Transverse colon (tissue), 4 donors: ENCODE measurements around the gene PCDHB4. TPM values are rescaled to one million over a fixed set of nuclear protein-coding genes. Genes with fewer than 3 reads are reported as not detected.
A peak's percentile ranks its signal among the peaks of the same experiment; 100 is the strongest.
"Not testable (repeated sequence)": the region's sequence is repeated elsewhere in the genome, so short reads cannot be mapped to it uniquely, and the experiment has no call there.

Source experiments
- DNase-seq: peaks from one replicate; pipeline ENCODE4 v3.0.0-alpha.2; 2019
- H3K27ac ChIP-seq, 4 donors: fragments of 200-600 bp; sonication (generic); 2 replicates each; pipeline ENCODE4 v1.5.1; 2016 to 2018; ENCODE audit warnings: inconsistent platforms in 4 of 4
- H3K27me3 ChIP-seq: fragments of 200-600 bp; sonication (generic); 2 replicates; pipeline ENCODE4 v1.5.1; 2017; ENCODE audit warnings: inconsistent platforms
- H3K36me3 ChIP-seq, 4 donors: fragments of 200-600 bp; sonication (generic); 2 replicates each; pipeline ENCODE4 v1.5.1; 2017 to 2019; ENCODE audit warnings: inconsistent platforms in 4 of 4
- H3K4me1 ChIP-seq, 4 donors: fragments of 200-600 bp; sonication (generic); 2 replicates each; pipeline ENCODE4 v1.5.1; 2017 to 2020; ENCODE audit warnings: inconsistent platforms in 4 of 4
- H3K4me3 ChIP-seq, 4 donors: fragments of 200-600 bp; sonication (generic); 1 replicate in 1 of 4; 2 replicates in 3 of 4; pipeline versions ENCODE4 v1.5.1 to v1.6.1; 2017 to 2019; ENCODE audit warnings: inconsistent platforms in 4 of 4
- H3K9me3 ChIP-seq, 2 donors: fragments of 200-600 bp; sonication (generic); 2 replicates each; pipeline ENCODE4 v1.5.1; 2017 to 2019; ENCODE audit warnings: inconsistent platforms in 2 of 2
- EP300 ChIP-seq: sonication (generic); formaldehyde crosslinking; IDR thresholded peaks from one replicate; pipeline ENCODE4 v1.6.1; 2017; ENCODE audit warnings: antibody characterized with exemption, low read depth
- POLR2A ChIP-seq: fragments of 450-650 bp; IDR thresholded peaks from one replicate; pipeline ENCODE4 v1.6.1; 2016; ENCODE audit warnings: antibody characterized with exemption, mild to moderate bottlenecking, moderate library complexity
- POLR2AphosphoS5 ChIP-seq, 3 donors: sonication (generic); formaldehyde crosslinking; IDR thresholded peaks; one replicate each; pipeline ENCODE4 v1.6.1; 2016; ENCODE audit warnings: antibody characterized with exemption in 3 of 3
- WGBS, 2 donors: methylation state at CpG; one replicate each; pipeline ENCODE4 v1.1.5; 2018; ENCODE audit warnings: low coverage in 1 of 2; 5-methylcytosine and 5-hydroxymethylcytosine counted together
- in situ Hi-C, 4 donors: fragments of 200-750 bp; cut with MboI; loops; one replicate each; pipeline versions ENCODE4 v1.15.0 to v1.15.1; 2017; ENCODE audit warnings: low sequenced_read_pairs in 3 of 4, low pct_ligation_motif_present in 1 of 4, low pct_unique_long_range_greater_than_20kb in 1 of 4
- intact Hi-C: fragments of 100-400 bp; cut with DNase I; formaldehyde crosslinking; loops from one replicate; pipeline ENCODE4 v1.15.1; 2023; ENCODE audit warnings: low total_unique reads
- total RNA-seq, 4 donors: library from RNA; depleted of rRNA; stranded (reverse); fragments of >200 nt; gene quantifications; one replicate each; pipeline ENCODE4 v1.1.0, GENCODE V29; 2016
- TF ChIP-seq, protein P1 (sequence below), 5 experiments: fragments of 200-600 bp in 3 of 5; fragments of 450-650 bp in 2 of 5; sonication (generic) in 3 of 5; IDR thresholded peaks; 1 replicate in 2 of 5; 2 replicates in 3 of 5; pipeline ENCODE4 v1.5.1; 2016 to 2017; ENCODE audit warnings: antibody characterized with exemption in 5 of 5, inconsistent platforms in 3 of 5, mild to moderate bottlenecking in 2 of 5, moderate library complexity in 1 of 5

The PCDHB4 gene
- total RNA-seq, 4 donors from 2014 or later = 0.68 to 2.2 (median 0.77) TPM

DNA sequence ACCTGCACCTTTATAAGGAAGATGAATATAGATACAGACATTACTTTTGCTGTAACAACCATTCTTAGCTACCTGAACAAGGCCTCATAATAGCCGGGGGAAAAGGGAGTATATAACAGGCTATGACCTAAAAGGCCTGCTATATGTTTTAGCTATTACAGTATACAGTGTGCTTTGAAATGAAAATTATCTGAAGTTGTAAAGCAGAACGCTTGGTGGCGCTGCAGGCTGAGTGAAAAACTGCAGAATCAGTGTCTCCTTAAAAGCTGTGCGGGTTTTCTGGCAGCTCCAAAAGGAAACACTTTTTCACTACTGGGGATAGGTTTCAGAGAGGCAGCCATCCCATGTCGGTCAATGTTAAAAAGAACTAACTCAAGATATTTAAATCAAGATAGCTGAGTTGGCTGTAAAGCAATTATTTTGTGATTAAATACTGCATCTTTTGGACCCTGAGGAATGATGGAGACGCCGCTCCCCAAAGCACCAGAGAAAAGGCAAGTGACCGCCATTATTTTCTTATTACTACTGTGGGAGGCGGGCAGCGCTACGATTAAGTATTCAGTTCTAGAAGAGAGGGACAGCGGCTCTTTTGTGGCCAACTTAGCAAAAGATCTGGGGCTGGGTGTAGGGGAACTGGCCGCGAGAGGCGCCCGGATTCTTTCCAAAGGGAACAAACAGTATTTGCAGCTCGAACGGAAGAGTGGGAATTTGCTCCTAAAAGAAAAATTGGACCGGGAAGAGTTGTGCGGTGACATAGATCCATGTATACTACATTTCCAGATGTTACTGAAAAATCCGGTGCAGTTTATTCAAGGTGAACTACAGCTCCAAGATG is 34.1 kb downstream of the PCDHB4 start:
- no peak for DNase-seq
- Histone ChIP-seq H3K27ac (no peak overlapping the region), H3K9me3 (peaks cover 14 to 37% of the 10 kb centered on the region in 2 donors), H3K4me1 (no peaks in the 10 kb centered on the region), H3K36me3 (no peaks in the 10 kb centered on the region), H3K27me3 (no peaks in the 10 kb centered on the region), H3K4me3 (no peak overlapping the region)
- intact Hi-C loops (no loop called here), in situ Hi-C loops (no loop called here)
- 51 to 59% methylated on average over 14 to 21 of the region's 21 CpGs for WGBS, 2 donors
- TF ChIP-seq EP300 = no peak
- TF ChIP-seq, protein P1, sequence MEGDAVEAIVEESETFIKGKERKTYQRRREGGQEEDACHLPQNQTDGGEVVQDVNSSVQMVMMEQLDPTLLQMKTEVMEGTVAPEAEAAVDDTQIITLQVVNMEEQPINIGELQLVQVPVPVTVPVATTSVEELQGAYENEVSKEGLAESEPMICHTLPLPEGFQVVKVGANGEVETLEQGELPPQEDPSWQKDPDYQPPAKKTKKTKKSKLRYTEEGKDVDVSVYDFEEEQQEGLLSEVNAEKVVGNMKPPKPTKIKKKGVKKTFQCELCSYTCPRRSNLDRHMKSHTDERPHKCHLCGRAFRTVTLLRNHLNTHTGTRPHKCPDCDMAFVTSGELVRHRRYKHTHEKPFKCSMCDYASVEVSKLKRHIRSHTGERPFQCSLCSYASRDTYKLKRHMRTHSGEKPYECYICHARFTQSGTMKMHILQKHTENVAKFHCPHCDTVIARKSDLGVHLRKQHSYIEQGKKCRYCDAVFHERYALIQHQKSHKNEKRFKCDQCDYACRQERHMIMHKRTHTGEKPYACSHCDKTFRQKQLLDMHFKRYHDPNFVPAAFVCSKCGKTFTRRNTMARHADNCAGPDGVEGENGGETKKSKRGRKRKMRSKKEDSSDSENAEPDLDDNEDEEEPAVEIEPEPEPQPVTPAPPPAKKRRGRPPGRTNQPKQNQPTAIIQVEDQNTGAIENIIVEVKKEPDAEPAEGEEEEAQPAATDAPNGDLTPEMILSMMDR (IDR thresholded peaks at IDR 0.05) = no peak
- TF ChIP-seq POLR2AphosphoS5 (IDR thresholded peaks at IDR 0.05) = no peak
- TF ChIP-seq POLR2A = no peak

DNA sequence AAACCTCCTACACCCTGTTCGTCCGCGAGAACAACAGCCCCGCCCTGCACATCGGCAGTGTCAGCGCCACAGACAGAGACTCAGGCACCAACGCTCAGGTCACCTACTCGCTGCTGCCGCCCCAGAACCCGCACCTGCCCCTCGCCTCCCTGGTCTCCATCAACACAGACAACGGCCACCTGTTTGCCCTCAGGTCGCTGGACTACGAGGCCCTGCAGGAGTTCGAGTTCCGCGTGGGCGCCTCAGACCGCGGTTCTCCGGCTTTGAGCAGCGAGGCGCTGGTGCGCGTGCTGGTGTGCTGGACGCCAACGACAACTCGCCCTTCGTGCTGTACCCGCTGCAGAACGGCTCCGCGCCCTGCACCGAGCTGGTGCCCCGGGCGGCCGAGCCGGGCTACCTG is 35.7 kb downstream of the PCDHB4 start:
- H3K9me3 ChIP-seq = peaks cover 12 to 30% of the 10 kb centered on the region in 2 donors
- WGBS, 2 donors = 75% methylated on average over 25 of the region's 38 CpGs; no CpG with 5 or more reads in 1 of the 2 donors

DNA sequence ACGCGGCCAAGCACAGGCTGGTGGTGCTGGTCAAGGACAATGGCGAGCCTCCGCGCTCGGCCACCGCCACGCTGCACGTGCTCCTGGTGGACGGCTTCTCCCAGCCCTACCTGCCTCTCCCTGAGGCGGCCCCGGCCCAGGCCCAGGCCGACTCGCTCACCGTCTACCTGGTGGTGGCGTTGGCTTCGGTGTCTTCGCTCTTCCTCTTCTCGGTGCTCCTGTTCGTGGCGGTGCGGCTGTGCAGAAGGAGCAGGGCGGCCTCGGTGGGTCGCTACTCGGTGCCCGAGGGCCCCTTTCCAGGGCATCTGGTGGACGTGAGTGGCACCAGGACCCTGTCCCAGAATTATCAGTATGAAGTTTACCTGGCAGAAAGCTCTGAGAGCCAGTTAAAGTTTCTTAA is 36.3 kb downstream of the PCDHB4 start:
- H3K27ac ChIP-seq, intact Hi-C loops, H3K36me3 ChIP-seq, DNase-seq, H3K4me3 ChIP-seq, in situ Hi-C loops, H3K4me1 ChIP-seq, H3K27me3 ChIP-seq: not testable (repeated sequence)
- peaks cover 12 to 31% of the 10 kb centered on the region in 2 donors for H3K9me3 ChIP-seq
- 69% methylated on average over 8 of the region's 28 CpGs; no CpG with 5 or more reads in 1 of the 2 donors for WGBS, 2 donors

More for the DNA sequence above, 35.7 kb downstream of the PCDHB4 start:
- H3K36me3 ChIP-seq, DNase-seq, H3K4me1 ChIP-seq, H3K27ac ChIP-seq, H3K4me3 ChIP-seq, H3K27me3 ChIP-seq, in situ Hi-C loops, intact Hi-C loops: not testable (repeated sequence)

DNA sequence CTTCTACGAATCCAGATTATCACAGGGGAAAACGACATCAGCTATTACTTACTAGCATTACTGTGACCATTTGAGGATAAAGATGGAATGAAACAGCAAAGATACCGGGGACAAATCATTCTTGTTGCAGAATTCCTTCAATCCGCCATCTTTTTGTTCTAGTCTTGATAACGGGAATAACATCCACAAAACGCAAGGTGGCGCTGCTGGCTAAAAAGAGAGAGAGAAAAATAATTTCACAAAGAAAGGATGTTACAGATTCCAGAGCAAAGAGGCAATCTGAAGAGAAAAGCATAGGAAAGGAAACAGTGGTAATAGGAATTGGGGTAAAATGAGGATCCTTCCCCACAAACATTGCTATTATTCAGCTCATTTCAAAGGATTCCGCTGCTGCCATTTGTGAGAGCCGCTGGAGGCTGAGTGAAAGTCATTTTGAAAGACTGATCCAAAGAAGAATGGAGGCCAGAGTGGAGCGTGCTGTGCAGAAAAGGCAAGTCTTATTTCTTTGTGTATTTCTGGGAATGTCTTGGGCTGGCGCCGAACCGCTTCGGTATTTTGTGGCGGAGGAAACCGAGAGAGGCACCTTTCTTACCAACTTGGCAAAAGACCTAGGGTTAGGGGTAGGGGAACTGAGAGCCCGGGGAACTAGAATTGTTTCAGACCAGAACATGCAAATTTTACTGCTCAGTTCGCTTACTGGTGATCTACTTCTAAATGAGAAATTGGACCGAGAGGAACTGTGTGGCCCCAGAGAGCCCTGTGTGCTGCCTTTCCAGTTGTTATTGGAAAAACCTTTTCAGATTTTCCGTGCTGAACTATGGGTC is 51.0 kb downstream of the PCDHB4 start, which contains the start of gene PCDHB7:
Gene PCDHB7, plus strand, starts transcription at position 264 of the 824 bp plus-strand sequence. Its CDS starts 192 bp downstream, at position 456.
- peaks cover 25 to 35% of the 10 kb centered on the region in 2 donors for H3K9me3 ChIP-seq

DNA sequence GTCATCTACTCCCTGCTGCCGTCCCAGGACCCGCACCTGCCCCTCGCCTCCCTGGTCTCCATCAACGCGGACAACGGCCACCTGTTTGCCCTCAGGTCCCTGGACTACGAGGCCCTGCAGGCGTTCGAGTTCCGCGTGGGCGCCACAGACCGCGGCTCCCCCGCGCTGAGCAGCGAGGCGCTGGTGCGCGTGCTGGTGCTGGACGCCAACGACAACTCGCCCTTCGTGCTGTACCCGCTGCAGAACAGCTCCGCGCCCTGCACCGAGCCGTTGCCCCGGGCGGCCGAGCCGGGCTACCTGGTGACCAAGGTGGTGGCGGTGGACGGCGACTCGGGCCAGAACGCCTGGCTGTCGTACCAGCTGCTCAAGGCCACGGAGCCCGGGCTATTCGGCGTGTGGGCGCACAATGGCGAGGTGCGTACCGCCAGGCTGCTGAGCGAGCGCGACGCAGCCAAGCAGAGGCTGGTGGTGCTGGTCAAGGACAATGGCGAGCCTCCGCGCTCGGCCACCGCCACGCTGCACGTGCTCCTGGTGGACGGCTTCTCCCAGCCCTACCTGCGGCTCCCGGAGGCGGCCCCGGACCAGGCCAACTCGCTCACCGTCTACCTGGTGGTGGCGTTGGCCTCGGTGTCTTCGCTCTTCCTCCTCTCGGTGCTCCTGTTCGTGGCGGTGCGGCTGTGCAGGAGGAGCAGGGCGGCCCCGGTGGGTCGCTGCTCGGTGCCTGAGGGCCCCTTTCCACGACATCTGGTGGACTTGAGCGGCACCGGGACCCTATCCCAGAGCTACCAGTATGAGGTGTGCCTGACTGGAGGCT is 52.9 kb downstream of the PCDHB4 start:
- DNase-seq, H3K36me3 ChIP-seq, H3K4me3 ChIP-seq, intact Hi-C loops, in situ Hi-C loops, H3K27ac ChIP-seq, H3K4me1 ChIP-seq: not testable (repeated sequence)
- WGBS, 2 donors = 73 to 80% methylated on average over 10 to 66 of the region's 79 CpGs
- Histone ChIP-seq H3K27me3 (peaks cover 18% of the 10 kb centered on the region), H3K9me3 (peaks cover 30 to 34% of the 10 kb centered on the region in 2 donors)

More for the DNA sequence above, 51.0 kb downstream of the PCDHB4 start, which contains the start of gene PCDHB7:
- 35 to 49% methylated on average over 11 to 20 of the region's 20 CpGs for WGBS, 2 donors
- peaks cover 12% of the 10 kb centered on the region for H3K27me3 ChIP-seq
- in situ Hi-C loops (no loop called here), intact Hi-C loops (no loop called here)
- DNase-seq = no peak
- no peaks in the 10 kb centered on the region for H3K36me3 ChIP-seq
- TF ChIP-seq POLR2AphosphoS5 (IDR thresholded peaks at IDR 0.05) = no peak
- TF ChIP-seq, protein P1 (IDR thresholded peaks at IDR 0.05) = peak in 2 of 5 experiments; percentile 15 to 25
- H3K4me1 ChIP-seq = no peaks in the 10 kb centered on the region
- peak within 1 kb of the TSS in 1 of 4 donors; percentile 15 for H3K4me3 ChIP-seq
- no peak within 1 kb of the TSS for H3K27ac ChIP-seq

Other genes with a start within 250 kb of the PCDHB4 start
- under 1 TPM in 3 of 4 donors, not detected in 1; 0.55 to 0.80 (median 0.64) TPM for gene PCDHA12, start 246.5 kb upstream of the PCDHB4 start, total RNA-seq
- gene PCDHA13, start 239.7 kb upstream of the PCDHB4 start, total RNA-seq = under 1 TPM in 2 of 4 donors, not detected in 2; 0.32 to 0.55 TPM
- under 1 TPM in 3 of 4 donors, not detected in 1; 0.37 to 0.82 (median 0.48) TPM for gene PCDHAC1, start 195.5 kb upstream of the PCDHB4 start, total RNA-seq
- under 1 TPM in 2 of 4 donors, not detected in 2; 0.41 to 0.48 TPM for gene PCDHAC2, start 155.3 kb upstream of the PCDHB4 start, total RNA-seq
- not detected for gene PCDHB1, start 70.4 kb upstream of the PCDHB4 start, total RNA-seq
- 1 to 10 TPM in 3 of 4 donors, under 1 TPM in 1; 0.80 to 1.9 (median 1.2) TPM for gene PCDHB2, start 27.2 kb upstream of the PCDHB4 start, total RNA-seq
- under 1 TPM in 3 of 4 donors, not detected in 1; 0.64 to 0.82 (median 0.80) TPM for gene PCDHB3, start 21.3 kb upstream of the PCDHB4 start, total RNA-seq
- gene PCDHB5, start 13.4 kb downstream of the PCDHB4 start, total RNA-seq = 1 to 10 TPM in 3 of 4 donors, not detected in 1; 1.1 to 3.0 (median 1.3) TPM
- gene PCDHB6, start 28.2 kb downstream of the PCDHB4 start, total RNA-seq = under 1 TPM in 2 of 4 donors, not detected in 2; 0.14 to 0.32 TPM
- 1 to 10 TPM in 1 of 4 donors, under 1 TPM in 3; 0.37 to 1.6 (median 0.67) TPM for gene PCDHB7, start 50.8 kb downstream of the PCDHB4 start, total RNA-seq
- gene PCDHB8, start 56.0 kb downstream of the PCDHB4 start, total RNA-seq = under 1 TPM in 2 of 4 donors, not detected in 2; 0.14 to 0.16 TPM
- 1 to 10 TPM in 1 of 4 donors, under 1 TPM in 3; 0.20 to 1.6 (median 0.65) TPM for gene PCDHB16, start 60.6 kb downstream of the PCDHB4 start, total RNA-seq
- gene PCDHB9, start 65.3 kb downstream of the PCDHB4 start, total RNA-seq = 1 to 10 TPM in 1 of 4 donors, under 1 TPM in 2, not detected in 1; 0.40 to 1.6 (median 0.64) TPM
- 1 to 10 TPM in 1 of 4 donors, under 1 TPM in 2, not detected in 1; 0.68 to 1.1 (median 0.79) TPM for gene PCDHB10, start 70.5 kb downstream of the PCDHB4 start, total RNA-seq
- gene PCDHB11, start 77.8 kb downstream of the PCDHB4 start, total RNA-seq = 1 to 10 TPM in 1 of 4 donors, under 1 TPM in 3; 0.20 to 1.5 (median 0.61) TPM
- 1 to 10 TPM in 2 of 4 donors, under 1 TPM in 2; 0.40 to 1.9 (median 1.1) TPM for gene PCDHB12, start 86.9 kb downstream of the PCDHB4 start, total RNA-seq
- 1 to 10 TPM; 1.8 to 4.1 (median 2.5) TPM for gene PCDHB13, start 92.1 kb downstream of the PCDHB4 start, total RNA-seq
- 1 to 10 TPM; 1.4 to 3.3 (median 2.8) TPM for gene PCDHB14, start 101.5 kb downstream of the PCDHB4 start, total RNA-seq
- 1 to 10 TPM in 3 of 4 donors, under 1 TPM in 1; 0.75 to 5.6 (median 1.1) TPM for gene PCDHB15, start 123.6 kb downstream of the PCDHB4 start, total RNA-seq
- 1 to 10 TPM in 2 of 4 donors, not detected in 2; 1.4 to 1.8 TPM for gene SLC25A2, start 182.2 kb downstream of the PCDHB4 start, total RNA-seq
- gene TAF7, start 199.0 kb downstream of the PCDHB4 start, total RNA-seq = 10 to 100 TPM; 41.9 to 62.5 (median 50.3) TPM
- under 1 TPM in 2 of 4 donors, not detected in 2; 0.55 to 0.64 TPM for gene PCDHGA1, start 208.7 kb downstream of the PCDHB4 start, total RNA-seq
- gene PCDHGA2, start 216.9 kb downstream of the PCDHB4 start, total RNA-seq = 1 to 10 TPM in 3 of 4 donors, under 1 TPM in 1; 0.68 to 1.9 (median 1.6) TPM
- gene PCDHGA3, start 222.0 kb downstream of the PCDHB4 start, total RNA-seq = 1 to 10 TPM in 2 of 4 donors, under 1 TPM in 2; 0.55 to 4.9 (median 1.1) TPM
- gene PCDHGB1, start 228.3 kb downstream of the PCDHB4 start, total RNA-seq = 10 to 100 TPM in 1 of 4 donors, 1 to 10 TPM in 2, under 1 TPM in 1; 0.96 to 10.5 (median 3.4) TPM
- gene PCDHGA4, start 233.2 kb downstream of the PCDHB4 start, total RNA-seq = 10 to 100 TPM in 1 of 4 donors, 1 to 10 TPM in 2, not detected in 1; 1.4 to 18.0 (median 1.6) TPM
- 10 to 100 TPM in 1 of 4 donors, 1 to 10 TPM in 3; 2.1 to 12.7 (median 3.2) TPM for gene PCDHGB2, start 238.2 kb downstream of the PCDHB4 start, total RNA-seq
- gene PCDHGA5, start 242.3 kb downstream of the PCDHB4 start, total RNA-seq = 1 to 10 TPM in 3 of 4 donors, not detected in 1; 2.5 to 4.1 (median 3.4) TPM
- gene PCDHGB3, start 248.4 kb downstream of the PCDHB4 start, total RNA-seq = 1 to 10 TPM; 1.4 to 3.8 (median 2.6) TPM